Glomerular visceral epithelial cell (primary cell): ENCODE results near the gene MEIOB.
"Not testable (repeated sequence)": the region's sequence is repeated elsewhere in the genome, so short reads cannot be mapped to it uniquely, and the experiment has no call there.

ENCODE experiments used
- DNase-seq: peaks from one replicate; pipeline ENCODE4 v3.0.0-alpha.2; 2016; ENCODE audit errors: extremely low spot score

MEIOB gene

DNA sequence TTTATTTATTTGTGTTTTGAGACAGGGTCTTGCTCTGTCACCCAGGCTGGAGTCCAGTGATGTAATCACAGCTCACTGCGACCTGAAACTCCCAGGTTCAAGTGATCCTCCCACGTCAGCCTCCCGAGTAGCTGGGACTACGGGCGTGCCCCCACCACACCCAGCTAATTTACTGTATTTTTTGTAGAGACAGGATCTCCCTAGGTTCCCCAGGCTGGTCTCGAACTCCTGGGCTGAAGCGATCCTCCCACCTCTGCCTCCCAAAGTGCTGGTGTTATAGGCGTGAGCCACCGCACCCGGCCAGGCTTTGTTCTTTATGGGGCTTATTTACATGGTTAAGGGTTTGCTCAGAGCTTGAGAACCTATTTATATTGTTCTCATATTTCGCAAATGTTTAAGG lies 5.8 kb upstream of the MEIOB start:
- DNase-seq = no peak

DNA sequence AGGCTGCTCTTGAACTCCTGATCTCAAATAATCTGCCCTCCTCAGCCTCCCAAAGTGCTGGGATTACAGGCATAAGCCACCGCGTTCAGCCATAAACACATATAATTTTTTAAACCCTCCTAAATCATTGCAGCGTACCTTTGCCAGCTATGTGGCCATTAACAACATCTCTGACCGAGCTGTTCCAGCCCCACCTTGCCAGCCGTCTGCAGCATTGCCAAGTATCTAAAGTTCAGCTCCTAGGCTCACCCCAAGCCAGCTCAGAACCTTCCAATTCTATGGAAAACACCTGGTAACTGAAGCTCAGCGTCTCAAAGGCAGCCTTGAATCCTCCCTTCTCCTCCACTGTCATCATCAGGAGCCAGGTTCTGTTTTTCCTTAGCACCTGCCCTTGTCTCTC lies 5.1 kb upstream of the MEIOB start:
- DNase-seq = no peak

DNA sequence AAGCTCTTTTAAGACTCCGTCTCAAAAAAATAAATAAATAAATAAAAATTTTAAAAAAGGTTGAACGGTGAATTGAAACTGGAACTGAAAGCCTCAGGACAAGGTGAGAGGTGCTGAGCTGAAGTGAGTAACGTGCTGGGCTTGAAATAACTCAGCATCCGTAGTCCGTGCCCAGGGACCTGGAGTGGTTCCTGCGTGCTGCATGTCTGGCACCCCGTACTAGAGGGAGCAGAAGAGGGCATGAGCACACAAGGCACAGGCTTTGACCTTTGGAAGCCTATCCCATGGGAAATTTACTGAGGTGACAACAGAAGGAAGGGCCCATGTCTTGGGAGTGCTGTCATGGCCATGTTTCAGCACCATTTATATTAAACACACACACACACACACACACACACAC lies 4.5 kb upstream of the MEIOB start:
- DNase-seq = no peak

DNA sequence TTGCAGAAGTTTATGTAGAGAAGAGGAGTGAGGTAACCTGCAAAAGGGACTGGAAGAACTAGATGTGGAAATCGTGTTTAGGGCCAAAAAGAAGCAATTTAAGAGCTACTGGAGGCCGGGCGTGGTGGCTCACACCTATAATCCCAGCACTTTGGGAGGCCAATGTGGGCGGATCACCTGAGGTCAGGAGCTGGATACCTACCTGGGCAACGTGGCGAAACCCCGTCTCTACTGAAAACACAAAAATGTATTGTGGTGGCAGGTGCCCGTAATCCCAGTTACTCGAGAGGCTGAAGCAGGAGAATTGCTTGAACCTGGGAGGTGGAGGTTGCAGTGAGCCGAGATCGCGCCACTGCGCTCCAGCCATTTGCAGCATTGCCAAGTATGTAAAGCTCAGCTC lies 4.1 kb upstream of the MEIOB start:
- DNase-seq = not testable (repeated sequence)

DNA sequence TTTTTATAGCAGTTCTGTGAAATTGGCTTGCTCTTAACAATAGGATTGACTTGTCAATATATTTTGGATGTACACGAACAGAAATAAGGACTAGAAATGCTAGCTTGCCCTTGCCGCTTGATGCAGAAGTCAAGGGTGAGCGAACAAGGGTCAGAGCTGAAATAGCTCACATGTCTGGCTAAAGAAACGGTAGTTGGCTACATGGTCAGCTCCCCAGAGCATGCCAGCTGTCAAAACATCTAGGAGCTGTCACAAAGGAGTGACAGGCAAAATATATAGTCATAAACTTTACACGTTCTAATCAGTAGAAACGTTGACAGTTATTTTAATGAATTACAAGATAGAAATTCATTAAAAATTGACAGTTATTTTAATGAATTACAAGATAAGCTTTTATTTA lies 2.9 kb upstream of the MEIOB start:
- no peak for DNase-seq

DNA sequence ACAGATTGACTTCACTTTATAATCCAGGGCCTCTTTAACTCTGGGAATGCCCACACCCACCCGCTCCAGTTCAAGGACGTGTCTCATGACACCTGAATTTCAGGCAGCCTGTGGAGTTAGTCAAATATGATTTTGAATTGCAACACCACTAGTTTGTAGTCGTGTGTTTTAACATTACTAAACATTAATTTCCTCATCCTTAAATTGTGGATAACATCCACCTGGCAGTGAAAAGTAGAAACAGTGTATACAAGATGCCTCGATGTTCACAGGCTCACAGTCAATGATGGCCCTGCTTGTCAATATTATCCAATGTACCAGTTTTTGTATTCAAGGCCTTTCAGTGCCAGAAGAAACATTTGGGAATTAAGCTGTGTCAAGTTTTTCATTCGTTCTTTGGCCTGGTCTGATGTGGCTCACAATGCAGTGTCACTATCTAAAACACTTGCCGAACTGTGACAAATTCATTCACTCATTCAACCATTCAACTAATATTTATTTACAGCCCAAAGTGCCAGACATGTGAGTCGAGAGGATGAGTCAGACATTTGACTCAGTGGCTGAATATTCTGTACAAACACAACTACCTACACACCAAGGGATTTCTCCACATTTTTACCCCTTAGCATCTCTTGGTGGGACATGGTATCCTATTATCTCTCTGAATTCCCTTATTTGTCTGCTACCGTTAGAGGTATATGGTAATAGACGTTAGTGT lies 1.4 kb downstream of the MEIOB start:
- peak; percentile 45 for DNase-seq

DNA sequence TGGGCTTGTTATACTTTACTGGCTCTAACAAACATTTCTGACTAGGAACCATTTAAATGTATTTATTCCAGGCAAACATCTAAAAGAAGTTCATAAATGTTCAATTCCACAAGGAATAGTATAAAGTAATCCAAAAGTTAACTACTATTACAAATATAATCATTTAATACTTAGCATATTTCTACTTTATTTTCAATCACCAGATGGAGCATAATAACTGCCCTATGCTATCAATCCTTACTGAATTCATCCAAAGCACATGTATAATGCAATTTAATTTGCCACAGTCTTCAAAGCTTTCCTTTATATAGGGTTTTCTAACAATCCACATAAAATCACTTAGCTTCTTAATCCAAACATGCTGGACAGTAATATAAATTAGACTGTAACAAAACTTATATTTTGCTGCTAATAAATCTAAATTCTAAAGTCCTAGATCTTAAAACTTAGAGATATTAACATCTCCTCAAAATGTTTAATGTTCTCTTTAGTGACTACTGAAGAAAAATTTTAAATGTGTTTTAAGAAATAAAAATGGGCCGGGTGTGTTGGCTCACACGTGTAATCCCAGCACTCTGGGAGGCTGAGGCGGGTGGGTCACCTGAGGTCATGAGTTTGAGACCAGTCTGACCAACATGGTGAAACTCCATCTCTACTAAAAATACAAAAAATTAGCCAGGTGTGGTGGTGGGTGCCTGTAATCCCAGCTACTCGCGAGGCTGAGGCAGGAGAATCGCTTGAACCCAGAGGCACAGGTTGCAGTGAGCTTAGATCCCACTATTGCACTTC lies 5.9 kb downstream of the MEIOB start:
- DNase-seq = no peak

DNA sequence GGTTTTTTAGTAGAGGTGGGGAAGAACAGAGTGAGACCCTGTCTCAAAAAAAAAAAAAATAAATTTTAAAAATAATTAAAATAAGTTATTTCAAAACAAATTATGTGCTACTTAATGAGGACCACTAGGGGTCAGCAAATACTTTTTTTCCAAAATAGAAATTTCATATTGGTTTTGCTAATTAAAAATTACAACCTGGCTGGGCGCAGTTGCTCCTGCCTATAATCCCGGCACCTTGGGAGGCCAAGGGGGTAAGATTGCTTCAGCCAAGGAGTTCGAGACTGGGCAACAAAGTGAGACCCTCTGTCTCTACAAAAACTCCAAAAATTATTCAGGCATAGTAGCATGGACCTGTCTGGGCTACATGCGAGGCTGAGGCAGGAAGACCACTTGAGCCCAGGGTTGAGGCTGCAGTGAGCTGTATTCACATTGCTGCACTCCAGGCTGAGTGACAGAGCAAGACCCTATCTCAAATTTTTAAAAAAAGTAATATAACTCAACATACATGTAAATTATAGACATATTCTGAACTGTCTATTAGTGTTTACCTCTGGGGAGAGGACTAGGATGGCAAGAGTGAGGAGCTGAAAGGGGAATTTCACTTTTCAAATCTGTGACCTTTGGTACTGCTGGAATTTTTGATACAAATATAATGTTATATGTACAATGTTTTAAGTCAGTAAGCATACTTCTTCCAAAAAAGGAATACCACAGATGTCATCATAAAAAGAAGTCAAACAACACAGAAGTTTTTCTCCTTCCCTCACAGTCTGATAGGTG lies 8.1 kb downstream of the MEIOB start:
- peak; percentile 27 for DNase-seq

DNA sequence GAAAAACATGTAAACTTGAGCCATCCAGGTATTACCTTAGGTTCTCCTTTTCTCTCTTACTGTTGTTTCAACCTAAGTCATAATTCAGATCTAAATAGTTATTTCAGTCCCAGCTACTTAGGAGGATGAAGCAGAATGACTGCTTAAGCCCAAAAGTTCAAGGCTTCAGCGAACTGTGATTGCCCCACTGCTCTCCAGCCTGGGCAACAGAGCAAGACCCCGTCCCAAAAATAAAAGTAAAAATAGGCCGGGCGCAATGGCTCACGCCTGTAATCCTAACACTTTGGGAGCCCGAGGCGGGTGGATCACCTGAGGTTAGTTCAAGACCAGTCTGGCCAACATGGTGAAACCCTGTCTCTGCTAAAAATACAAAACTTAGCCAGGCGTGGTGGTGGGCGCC lies 9.6 kb downstream of the MEIOB start:
- no peak for DNase-seq

DNA sequence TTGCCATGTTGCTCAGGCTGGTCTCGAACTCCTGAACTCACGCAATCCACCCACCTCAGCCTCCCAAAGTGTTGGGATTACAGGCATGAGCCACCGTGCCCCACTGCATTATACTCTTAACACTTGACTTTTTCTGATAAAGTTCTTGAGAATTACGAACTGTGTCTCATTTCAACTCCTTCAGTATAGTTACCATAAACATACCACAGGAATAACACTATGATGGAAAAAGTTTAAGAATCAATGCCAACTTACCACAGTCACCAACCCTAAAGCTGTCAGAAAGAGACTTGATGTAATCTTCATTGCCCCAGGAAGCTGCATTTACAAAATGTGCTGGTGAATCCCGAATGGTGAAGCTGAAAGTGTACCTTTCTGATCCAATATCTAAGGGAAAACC lies 10.2 kb downstream of the MEIOB start:
- no peak for DNase-seq

DNA sequence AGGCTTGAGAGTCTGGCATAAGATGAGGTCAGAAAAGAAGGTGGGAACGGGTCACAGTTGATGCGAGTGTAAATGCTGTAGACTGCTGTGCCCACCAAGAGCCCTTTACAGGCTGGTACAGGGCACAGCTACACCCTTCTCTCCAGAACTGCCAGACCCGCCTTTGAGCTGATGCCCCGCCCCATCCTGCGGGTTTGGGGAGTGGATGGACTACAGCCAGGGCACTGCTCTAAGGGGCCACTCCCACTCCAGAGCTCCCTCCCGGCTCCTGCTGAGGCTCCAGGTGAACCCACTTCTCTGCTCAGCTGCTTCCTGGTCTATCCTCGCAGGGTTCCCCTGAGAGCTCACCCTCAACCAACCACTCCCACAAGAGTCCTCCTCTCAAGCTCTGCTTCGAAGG lies 12.3 kb downstream of the MEIOB start:
- DNase-seq = no peak

DNA sequence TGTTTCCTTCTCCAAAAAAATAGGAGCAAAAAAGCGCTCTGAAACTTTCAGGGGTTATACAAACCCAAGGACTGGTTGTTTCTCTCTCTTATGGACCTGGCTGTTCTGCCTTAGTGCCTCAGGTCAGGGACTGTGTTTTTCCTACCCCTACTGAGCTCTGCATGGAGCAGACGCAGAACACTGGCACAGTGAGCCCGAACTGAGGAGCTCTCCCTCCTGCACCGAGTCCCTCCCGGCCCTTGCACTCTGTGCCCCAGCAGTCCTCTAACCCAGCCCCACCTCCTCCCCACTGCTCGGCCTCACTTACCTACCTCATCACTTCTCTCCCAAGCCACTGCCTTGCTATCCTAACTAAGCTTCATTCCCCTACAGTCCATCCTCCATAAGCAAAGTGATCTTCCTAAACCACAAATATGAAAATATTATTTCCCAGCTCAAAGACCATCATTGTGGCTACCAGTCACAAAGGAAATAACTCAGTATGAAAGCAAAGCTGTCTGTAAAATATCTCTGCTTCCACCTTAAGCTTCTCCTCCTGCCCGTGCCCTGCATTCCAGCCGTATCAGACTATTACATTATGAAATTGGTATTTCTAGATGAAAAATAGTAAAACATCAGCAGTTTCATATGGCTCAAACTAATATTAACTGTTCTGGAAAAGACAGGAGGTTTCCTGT lies 13.6 kb downstream of the MEIOB start:
- DNase-seq = no peak

DNA sequence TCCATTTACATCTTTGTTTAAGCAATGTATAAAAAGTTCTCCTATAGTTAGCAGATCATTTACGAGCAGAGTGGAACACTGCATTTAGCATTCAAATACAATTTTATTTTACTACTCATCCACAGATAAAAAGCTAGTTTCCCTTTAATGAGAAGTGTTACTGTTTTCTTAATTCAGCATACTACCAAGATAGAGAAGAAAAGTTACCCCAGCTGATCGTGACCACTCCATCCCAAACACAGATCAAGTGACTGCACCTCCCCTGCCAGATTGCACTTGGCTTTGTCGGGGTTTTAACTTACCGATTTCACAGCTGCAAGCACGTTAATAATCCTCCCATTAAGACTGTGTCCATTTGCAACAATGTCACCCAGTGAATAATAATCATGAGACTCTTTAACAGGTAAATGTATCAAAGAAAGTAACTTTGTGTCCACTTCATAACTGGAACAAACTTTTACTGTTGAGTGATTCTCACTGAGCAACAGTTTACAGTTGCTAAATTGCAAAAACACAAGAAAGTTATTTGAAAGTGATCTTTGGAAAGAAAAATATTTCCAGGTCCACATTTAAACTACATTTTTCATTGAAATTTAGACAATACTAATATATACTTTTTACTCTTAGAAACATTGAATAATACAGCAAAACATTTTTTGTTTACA lies 14.4 kb downstream of the MEIOB start:
- no peak for DNase-seq

DNA sequence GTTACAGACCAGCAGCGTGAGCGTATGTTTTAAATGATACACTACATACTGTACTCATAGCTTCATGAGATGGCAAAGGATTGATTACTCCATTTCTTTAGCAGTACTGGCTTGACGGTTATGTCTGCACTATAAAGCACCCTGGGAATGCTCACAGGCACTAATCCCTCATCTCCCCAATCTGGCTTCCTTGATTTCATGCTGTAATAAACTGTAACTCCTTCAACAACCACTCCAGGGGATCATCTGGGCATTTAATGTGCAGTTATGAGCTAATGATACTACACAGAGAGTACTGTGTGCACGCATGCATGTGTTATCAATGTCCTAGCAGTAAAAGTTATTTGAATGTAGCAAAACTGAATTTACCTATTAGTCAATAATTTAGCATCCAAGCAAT lies 20.2 kb downstream of the MEIOB start:
- no peak for DNase-seq

DNA sequence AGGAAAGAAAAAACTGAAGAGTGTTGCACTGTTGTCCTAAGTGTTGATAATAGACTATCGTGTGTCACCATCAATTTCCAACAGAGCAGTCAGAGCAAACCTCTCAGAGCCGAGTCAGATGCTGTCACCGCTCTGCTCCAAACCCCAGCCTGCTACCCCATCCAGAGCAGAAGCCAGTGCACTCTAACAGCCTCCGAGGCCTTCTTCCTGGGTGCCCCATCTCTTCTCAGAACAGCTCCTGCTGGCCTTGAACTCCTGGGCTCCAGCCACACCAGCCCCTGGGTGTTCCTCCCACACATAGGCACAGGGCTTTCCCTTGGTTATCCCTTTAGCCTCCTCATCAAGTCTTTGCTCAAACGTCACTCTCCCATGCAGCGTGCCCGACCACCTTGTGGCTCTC lies 21.0 kb downstream of the MEIOB start:
- DNase-seq = no peak

DNA sequence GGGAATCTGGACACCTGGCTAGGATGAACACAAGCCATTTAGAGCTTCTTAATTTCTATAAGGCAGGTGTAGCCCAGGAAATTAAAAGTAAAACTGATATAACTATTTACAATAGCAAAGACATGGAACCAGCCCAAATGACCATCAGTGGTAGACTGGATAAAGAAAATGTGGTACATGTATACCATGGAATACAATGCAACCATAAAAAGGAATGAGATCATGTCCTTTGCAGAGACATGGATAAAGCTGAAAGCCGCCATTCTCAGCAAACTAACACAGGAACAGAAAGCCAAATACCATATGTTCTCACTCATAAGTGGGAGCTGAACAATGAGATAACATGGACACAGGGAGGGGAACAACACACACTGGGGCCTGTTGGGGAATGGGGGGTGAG lies 25.5 kb downstream of the MEIOB start:
- no peak for DNase-seq

DNA sequence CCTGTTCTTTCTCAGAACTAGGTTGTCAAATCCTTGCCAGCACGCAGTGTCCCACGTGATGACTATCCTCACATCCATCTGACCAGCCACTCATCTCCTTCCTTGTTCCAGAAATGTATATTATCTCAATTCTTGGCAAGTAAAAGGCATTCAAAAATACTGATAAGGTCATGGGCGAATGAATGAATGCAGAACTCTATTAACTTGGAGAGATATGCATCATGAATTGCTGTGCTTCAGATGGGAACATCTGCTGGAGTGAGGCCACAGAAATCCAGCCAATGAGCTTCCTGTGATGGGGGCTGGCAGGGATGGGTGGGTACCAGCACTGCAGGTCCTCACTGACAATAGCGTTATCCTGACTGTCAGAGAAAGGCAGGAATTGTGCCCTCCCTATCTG lies 26.0 kb downstream of the MEIOB start:
- no peak for DNase-seq

DNA sequence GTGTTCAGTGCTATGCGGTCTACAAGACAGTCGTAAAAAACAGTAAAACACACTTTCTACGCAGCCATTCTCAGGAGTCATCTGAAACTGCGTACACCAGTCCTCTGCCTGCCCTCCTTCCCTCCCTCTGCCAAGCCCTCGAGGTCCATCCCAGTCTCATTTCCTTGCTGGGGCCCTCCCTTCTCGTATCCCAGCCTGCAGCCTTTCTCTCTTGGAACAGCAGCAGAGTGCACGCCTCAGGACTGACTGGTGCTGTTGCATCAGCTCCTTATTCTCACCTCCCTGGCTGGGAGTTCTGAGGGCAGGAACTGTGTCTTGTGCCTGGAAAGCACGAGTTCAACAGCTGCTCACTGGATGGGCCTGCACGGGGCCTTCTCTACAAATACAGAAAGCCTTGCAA lies 32.4 kb downstream of the MEIOB start:
- no peak for DNase-seq

DNA sequence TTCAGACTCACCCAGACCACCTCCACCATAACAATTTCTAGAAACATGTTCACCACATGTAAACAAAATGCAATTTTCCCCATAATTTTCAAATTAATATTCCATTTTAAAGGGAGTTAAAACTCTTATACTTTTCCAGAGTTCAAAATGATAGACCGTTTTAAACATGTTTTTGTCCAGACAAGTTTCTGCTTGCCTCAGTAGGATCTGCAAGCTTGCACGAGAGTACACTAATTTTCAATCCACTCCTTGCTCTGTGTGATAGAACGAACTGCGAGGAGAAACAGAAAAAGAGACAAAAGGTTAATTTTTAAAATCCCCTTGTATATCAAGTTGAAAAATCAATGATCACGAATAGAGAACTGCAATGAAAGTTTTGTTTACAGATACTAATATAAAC lies 37.9 kb downstream of the MEIOB start:
- DNase-seq = no peak

DNA sequence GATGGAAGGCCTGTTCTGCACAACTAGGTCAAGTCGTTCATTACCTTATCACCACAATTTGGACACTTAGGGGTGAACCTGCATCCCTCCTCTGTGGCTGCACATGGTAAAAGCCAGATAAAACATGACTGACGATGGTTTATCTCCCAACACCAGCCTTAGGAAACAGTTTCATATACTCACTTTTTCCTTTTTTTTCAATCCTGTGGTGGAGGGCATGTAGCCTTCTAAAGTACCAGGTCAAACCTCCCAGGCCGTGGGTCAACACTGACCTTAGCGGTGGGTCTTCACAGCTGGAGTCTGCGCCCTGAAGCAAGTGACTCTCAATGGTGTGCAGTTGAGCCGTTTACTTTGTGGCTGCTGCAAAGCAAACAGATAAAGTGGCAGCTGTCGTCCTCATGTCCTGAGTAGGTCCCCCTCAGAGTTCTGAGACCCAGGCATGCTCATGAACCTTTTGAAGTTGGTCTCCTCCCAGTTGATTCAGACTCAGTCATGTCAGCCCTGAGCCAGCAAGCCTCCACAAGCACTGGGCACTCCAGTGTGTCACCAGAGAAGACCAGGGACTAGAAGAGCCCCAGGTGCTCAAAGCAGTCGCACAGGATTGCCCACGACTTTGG lies 39.0 kb downstream of the MEIOB start:
- DNase-seq = no peak
